ENCODE measurements around the gene PSME3IP1. TPM values are rescaled to one million over a fixed set of nuclear protein-coding genes. Genes with fewer than 3 reads are reported as not detected.

The PSME3IP1 gene
- total and polyA plus RNA-seq, 2 of the 4 experiments (the other 2 are of a cell fraction), result 50.2 to 75.2 TPM

- Histone ChIP-seq H3K36me3 (ENCODE audit: control insufficient read depth, insufficient read depth, low read length) (peaks cover 2% of the 10 kb centered on the region; the same call in 1 of the 2 replicates), H3K79me1 (ENCODE audit: low read depth in 1 of 2, low read length in 2 of 2) (peaks cover 24 to 49% of the 10 kb centered on the region in 2 experiments), H4K20me1 (ENCODE audit: insufficient read depth, low read length) (peaks cover 5% of the 10 kb centered on the region; the same call in 1 of the 2 replicates), H3K14ac (replicated peaks; ENCODE audit: low read depth, low read length) (no peak overlapping the region), H3K9ac (ENCODE audit: low read depth, low read length) (no peak overlapping the region), H4K91ac (ENCODE audit: insufficient read depth, low read depth, low read length) (no peak overlapping the region), H2BK20ac (ENCODE audit: low read depth, low read length) (no peak overlapping the region), H2BK15ac (ENCODE audit: low read depth, low read length) (peak overlapping the region; percentile 57; the same call in 1 of the 3 replicates), H3K9me1 (ENCODE audit: insufficient read depth, low read length) (no peaks in the 10 kb centered on the region), H3K27me3 (ENCODE audit: control insufficient read depth, insufficient read depth, low read length) (no peaks in the 10 kb centered on the region), H3K4me3 (ENCODE audit: insufficient read depth, low read depth, low read length) (no peak overlapping the region), H2AK9ac (replicated peaks; ENCODE audit: low read depth, low read length, poor library complexity) (no peak overlapping the region), H2AFZ (replicated peaks; ENCODE audit: low read length, poor library complexity) (no peak overlapping the region), H2BK5ac (ENCODE audit: low read depth, low read length, poor library complexity, severe bottlenecking) (peak overlapping the region; percentile 4), H3K4ac (ENCODE audit: low read depth, low read length) (peak overlapping the region; percentile 60), H3K56ac (ENCODE audit: extremely low read depth, insufficient read depth, low read length) (no peak overlapping the region), H3K23ac (ENCODE audit: low read depth, low read length) (no peak overlapping the region), H3K4me1 (ENCODE audit: control insufficient read depth, insufficient read depth, low read length) (peaks cover 18% of the 10 kb centered on the region), H3K4me2 (ENCODE audit: low read depth, low read length) (no peak overlapping the region), H2AK5ac (ENCODE audit: low read depth, low read length) (no peak overlapping the region), H4K8ac (ENCODE audit: low read depth in 2 of 2, low read length in 2 of 2) (no peak overlapping the region), H3K18ac (ENCODE audit: low read depth, low read length) (no peak overlapping the region), H3K9me3 (ENCODE audit: control insufficient read depth, insufficient read depth, low read length) (no peaks in the 10 kb centered on the region), H3K27ac (ENCODE audit: insufficient read depth, low read length) (no peak overlapping the region), H4K5ac (ENCODE audit: low read depth, low read length) (no peak overlapping the region), H2BK120ac (ENCODE audit: low read depth, low read length) (no peak overlapping the region; the same call in 1 of the 2 replicates)
- ATAC-seq (ENCODE audit: low read depth), result no peak
- in situ Hi-C loops (cut with MboI; ENCODE audit: low sequenced_read_pairs) (no loop called here), intact Hi-C loops (cut with micrococcal nuclease) (no loop called here), dilution Hi-C loops (cut with HindIII; ENCODE audit: low sequenced_read_pairs, unreplicated experiment) (no loop called here)
- ChIA-PET CTCF (no interaction called here), POLR2A (ENCODE audit: unreplicated experiment) (no interaction called here)
- TF ChIP-seq FOS (IDR thresholded peaks at IDR 0.05; ENCODE audit: low read depth, low read length), result no peak
- TF ChIP-seq MAFK (IDR thresholded peaks at IDR 0.05; ENCODE audit: low read depth, low read length), result no peak
- TF ChIP-seq, protein P1, sequence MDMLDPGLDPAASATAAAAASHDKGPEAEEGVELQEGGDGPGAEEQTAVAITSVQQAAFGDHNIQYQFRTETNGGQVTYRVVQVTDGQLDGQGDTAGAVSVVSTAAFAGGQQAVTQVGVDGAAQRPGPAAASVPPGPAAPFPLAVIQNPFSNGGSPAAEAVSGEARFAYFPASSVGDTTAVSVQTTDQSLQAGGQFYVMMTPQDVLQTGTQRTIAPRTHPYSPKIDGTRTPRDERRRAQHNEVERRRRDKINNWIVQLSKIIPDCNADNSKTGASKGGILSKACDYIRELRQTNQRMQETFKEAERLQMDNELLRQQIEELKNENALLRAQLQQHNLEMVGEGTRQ (IDR thresholded peaks at IDR 0.05; ENCODE audit: low read depth, low read length), result no peak
- no peak for TF ChIP-seq CHD1 (IDR thresholded peaks at IDR 0.05; ENCODE audit: low read depth, low read length)
- no peak for TF ChIP-seq BHLHE40 (IDR thresholded peaks at IDR 0.05; ENCODE audit: low read depth, low read length)
- TF ChIP-seq, protein P2, sequence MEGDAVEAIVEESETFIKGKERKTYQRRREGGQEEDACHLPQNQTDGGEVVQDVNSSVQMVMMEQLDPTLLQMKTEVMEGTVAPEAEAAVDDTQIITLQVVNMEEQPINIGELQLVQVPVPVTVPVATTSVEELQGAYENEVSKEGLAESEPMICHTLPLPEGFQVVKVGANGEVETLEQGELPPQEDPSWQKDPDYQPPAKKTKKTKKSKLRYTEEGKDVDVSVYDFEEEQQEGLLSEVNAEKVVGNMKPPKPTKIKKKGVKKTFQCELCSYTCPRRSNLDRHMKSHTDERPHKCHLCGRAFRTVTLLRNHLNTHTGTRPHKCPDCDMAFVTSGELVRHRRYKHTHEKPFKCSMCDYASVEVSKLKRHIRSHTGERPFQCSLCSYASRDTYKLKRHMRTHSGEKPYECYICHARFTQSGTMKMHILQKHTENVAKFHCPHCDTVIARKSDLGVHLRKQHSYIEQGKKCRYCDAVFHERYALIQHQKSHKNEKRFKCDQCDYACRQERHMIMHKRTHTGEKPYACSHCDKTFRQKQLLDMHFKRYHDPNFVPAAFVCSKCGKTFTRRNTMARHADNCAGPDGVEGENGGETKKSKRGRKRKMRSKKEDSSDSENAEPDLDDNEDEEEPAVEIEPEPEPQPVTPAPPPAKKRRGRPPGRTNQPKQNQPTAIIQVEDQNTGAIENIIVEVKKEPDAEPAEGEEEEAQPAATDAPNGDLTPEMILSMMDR (conservative IDR thresholded peaks at IDR 0.05; ENCODE audit: low read depth, low read length), result no peak
- no peak for TF ChIP-seq RAD21 (IDR thresholded peaks at IDR 0.05; ENCODE audit: low read length)
- TF ChIP-seq POLR2A (IDR thresholded peaks at IDR 0.05; ENCODE audit: low read depth, low read length), result no peak
- no peak for TF ChIP-seq SMC3 (IDR thresholded peaks at IDR 0.05; ENCODE audit: low read depth, low read length)
- TF ChIP-seq, protein P3, sequence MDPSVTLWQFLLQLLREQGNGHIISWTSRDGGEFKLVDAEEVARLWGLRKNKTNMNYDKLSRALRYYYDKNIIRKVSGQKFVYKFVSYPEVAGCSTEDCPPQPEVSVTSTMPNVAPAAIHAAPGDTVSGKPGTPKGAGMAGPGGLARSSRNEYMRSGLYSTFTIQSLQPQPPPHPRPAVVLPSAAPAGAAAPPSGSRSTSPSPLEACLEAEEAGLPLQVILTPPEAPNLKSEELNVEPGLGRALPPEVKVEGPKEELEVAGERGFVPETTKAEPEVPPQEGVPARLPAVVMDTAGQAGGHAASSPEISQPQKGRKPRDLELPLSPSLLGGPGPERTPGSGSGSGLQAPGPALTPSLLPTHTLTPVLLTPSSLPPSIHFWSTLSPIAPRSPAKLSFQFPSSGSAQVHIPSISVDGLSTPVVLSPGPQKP (IDR thresholded peaks at IDR 0.05; ENCODE audit: borderline replicate concordance, low read depth, low read length), result no peak
- no peak for TF ChIP-seq CEBPB (IDR thresholded peaks at IDR 0.05; ENCODE audit: low read depth, low read length)
- DNase-seq, result no peak
- WGBS, 2 experiments (ENCODE audit: extremely low coverage in 2 of 2, insufficient read length in 1 of 2), result no CpG with 5 or more reads among the region's 4 CpGs
- BruUV-seq (replicated peaks), result no TSS peak
These were observed 10.4 kb upstream of the PSME3IP1 start for GRCh38 chr16:57196286-57196685.
